ENCODE measurements around the gene RTP4.

Gene RTP4

DNA sequence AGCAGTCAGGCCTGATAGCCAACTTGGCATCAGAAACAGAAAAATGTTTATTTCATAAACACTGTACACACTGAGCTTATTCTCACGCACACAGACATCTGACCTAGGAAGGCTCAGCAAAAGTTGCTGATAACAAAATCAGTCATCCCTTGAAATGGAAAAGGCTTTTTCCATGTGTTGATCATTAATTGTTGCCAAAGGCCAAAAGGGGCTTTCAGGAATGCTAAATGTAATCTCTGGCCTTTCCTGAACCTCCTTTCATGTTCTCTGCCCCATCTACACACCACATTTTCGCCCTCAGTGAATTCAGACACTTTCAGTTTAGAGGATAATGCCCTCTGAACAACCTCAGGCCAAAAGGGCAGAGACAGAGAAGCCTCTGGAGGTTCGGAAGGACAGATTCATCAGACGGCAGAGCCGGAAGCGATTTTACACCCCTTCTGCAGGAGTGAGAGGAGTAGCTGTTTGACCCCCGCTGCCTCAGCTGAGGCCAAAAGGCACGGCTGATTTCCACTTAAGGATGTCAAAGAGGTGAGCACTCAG is 14.5 kb downstream of the RTP4 start:
- Histone ChIP-seq H3K36me3 (ENCODE audit: insufficient read depth, low read length) (no peaks in the 10 kb centered on the region), H3K27ac (ENCODE audit: low read depth, low read length, poor library complexity, severe bottlenecking) (no peak overlapping the region), H3F3A (ENCODE audit: insufficient read depth, low read length) (no peaks in the 10 kb centered on the region), H3K9ac (ENCODE audit: low read length) (no peak overlapping the region), H3K4me1 (ENCODE audit: insufficient read depth, low read length, severe bottlenecking) (no peaks in the 10 kb centered on the region), H3K9me3 (ENCODE audit: low read length) (no peaks in the 10 kb centered on the region), H3K27me3 (ENCODE audit: insufficient read depth, low read length) (no peaks in the 10 kb centered on the region), H3K9me2 (ENCODE audit: low read depth, low read length) (no peaks in the 10 kb centered on the region), H3K4me2 (ENCODE audit: low read length) (no peak overlapping the region), H3K4me3 (ENCODE audit: low read depth, low read length, poor library complexity, severe bottlenecking) (no peak overlapping the region), H2AFZ (ENCODE audit: low read length) (no peak overlapping the region), H4K20me1 (ENCODE audit: insufficient read depth, low read length) (no peaks in the 10 kb centered on the region), H3K79me2 (ENCODE audit: insufficient read depth, low read length) (no peaks in the 10 kb centered on the region)
- no peak for TF ChIP-seq CTCF (IDR thresholded peaks at IDR 0.05; ENCODE audit: low read length)
- no peak for TF ChIP-seq EZH2 (IDR thresholded peaks at IDR 0.05; ENCODE audit: borderline replicate concordance, low read length)

DNA sequence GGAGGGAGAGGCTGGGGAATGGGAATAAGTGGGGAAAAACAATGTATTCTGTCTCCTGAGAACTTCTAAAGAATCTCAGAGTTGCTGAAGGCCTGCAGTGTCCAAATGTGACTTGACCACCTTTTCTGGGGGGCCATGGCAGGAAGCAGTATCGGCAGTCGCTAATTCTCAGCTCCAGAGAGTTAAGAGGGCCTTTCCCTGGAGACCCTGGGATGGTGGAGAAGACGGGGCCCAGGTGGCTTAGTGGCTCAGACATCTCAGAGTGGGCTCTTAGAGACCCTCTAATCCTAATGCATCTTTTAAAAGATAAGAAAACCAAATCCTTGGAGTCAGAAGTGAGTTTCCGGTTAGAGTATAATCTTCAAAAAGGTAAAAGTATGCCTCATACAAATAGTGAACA is 15.1 kb downstream of the RTP4 start:
- H3K27ac ChIP-seq (ENCODE audit: low read depth, low read length, poor library complexity, severe bottlenecking) = no peak overlapping the region
- no peaks in the 10 kb centered on the region for H4K20me1 ChIP-seq (ENCODE audit: insufficient read depth, low read length)
- no peaks in the 10 kb centered on the region for H3K4me1 ChIP-seq (ENCODE audit: insufficient read depth, low read length, severe bottlenecking)
- no peak overlapping the region for H3K9ac ChIP-seq (ENCODE audit: low read length)
- no peak overlapping the region for H3K4me3 ChIP-seq (ENCODE audit: low read depth, low read length, poor library complexity, severe bottlenecking)
- no peak overlapping the region for H3K4me2 ChIP-seq (ENCODE audit: low read length)
- H3K79me2 ChIP-seq (ENCODE audit: insufficient read depth, low read length) = no peaks in the 10 kb centered on the region
- no peaks in the 10 kb centered on the region for H3K9me3 ChIP-seq (ENCODE audit: low read length)
- H2AFZ ChIP-seq (ENCODE audit: low read length) = no peak overlapping the region
- H3F3A ChIP-seq (ENCODE audit: insufficient read depth, low read length) = no peaks in the 10 kb centered on the region
- H3K27me3 ChIP-seq (ENCODE audit: insufficient read depth, low read length) = no peaks in the 10 kb centered on the region
- no peak for TF ChIP-seq CTCF (IDR thresholded peaks at IDR 0.05; ENCODE audit: low read length)
- TF ChIP-seq EZH2 (IDR thresholded peaks at IDR 0.05; ENCODE audit: borderline replicate concordance, low read length) = no peak
- H3K36me3 ChIP-seq (ENCODE audit: insufficient read depth, low read length) = no peaks in the 10 kb centered on the region
- H3K9me2 ChIP-seq (ENCODE audit: low read depth, low read length) = no peaks in the 10 kb centered on the region

- Histone ChIP-seq H3K4me1 (ENCODE audit: insufficient read depth, low read length, severe bottlenecking) (no peaks in the 10 kb centered on the region), H3K27ac (ENCODE audit: low read depth, low read length, poor library complexity, severe bottlenecking) (no peak overlapping the region), H3K9ac (ENCODE audit: low read length) (no peak overlapping the region), H4K20me1 (ENCODE audit: insufficient read depth, low read length) (no peaks in the 10 kb centered on the region), H3K9me2 (ENCODE audit: low read depth, low read length) (no peaks in the 10 kb centered on the region), H3K4me2 (ENCODE audit: low read length) (no peak overlapping the region), H3F3A (ENCODE audit: insufficient read depth, low read length) (no peaks in the 10 kb centered on the region), H3K4me3 (ENCODE audit: low read depth, low read length, poor library complexity, severe bottlenecking) (no peak overlapping the region), H3K36me3 (ENCODE audit: insufficient read depth, low read length) (no peaks in the 10 kb centered on the region), H3K27me3 (ENCODE audit: insufficient read depth, low read length) (no peaks in the 10 kb centered on the region), H2AFZ (ENCODE audit: low read length) (no peak overlapping the region), H3K9me3 (ENCODE audit: low read length) (no peaks in the 10 kb centered on the region), H3K79me2 (ENCODE audit: insufficient read depth, low read length) (no peaks in the 10 kb centered on the region)
- no peak for TF ChIP-seq CTCF (IDR thresholded peaks at IDR 0.05; ENCODE audit: low read length)
- no peak for TF ChIP-seq EZH2 (IDR thresholded peaks at IDR 0.05; ENCODE audit: borderline replicate concordance, low read length)
Measured at GRCh38 chr3:187385296-187385695, 17.1 kb downstream of the RTP4 start.
